SK-N-SH (cell line): ENCODE results near the gene NPEPL1. TPM values are rescaled to one million over a fixed set of nuclear protein-coding genes. Genes with fewer than 3 reads are reported as not detected.

ENCODE experiments used
- CTCF ChIA-PET: fragments of 300-600, 350-600 bp; formaldehyde crosslinking; extraction: SDS; loops from one replicate; lab custom pipeline; 2021; lab: Yijun Ruan, JAX
- POLR2A ChIA-PET: fragments of 350-600 bp; sonication (Branson Sonifier 250); formaldehyde crosslinking; extraction: SDS; loops from one replicate; lab custom pipeline; 2020; ENCODE audit warnings: antibody characterized with exemption, inconsistent platforms; lab: Yijun Ruan, JAX
- DNase-seq: peaks from one replicate; pipeline ENCODE4 v3.0.0; 2012
- H2AFZ ChIP-seq: fragments of 200-600 bp; sonication (generic); 2 replicates; pipeline ENCODE4 v1.8.1; 2016; ENCODE audit warnings: antibody characterized with exemption, mild to moderate bottlenecking, low read depth
- H3F3A ChIP-seq: fragments of 200-600 bp; sonication (generic); replicated peaks from 2 replicates; pipeline ENCODE3; 2016; ENCODE audit warnings: antibody characterized with exemption, mild to moderate bottlenecking; ENCODE audit not compliant: insufficient read depth
- H3K27ac ChIP-seq, 2 experiments: fragments of 200-500 bp in 1 of 2; fragments of 200-600 bp in 1 of 2; sonication (Bioruptor generic) in 1 of 2; sonication (generic), shearing (Covaris generic) in 1 of 2; 2 replicates each; pipeline versions ENCODE4 v1.5.1 to v1.6.1; 2014 to 2016; ENCODE audit warnings: low read depth in 2 of 2, inconsistent platforms in 1 of 2, low read length in 1 of 2, mild to moderate bottlenecking in 1 of 2, mixed read lengths in 1 of 2
- H3K27me3 ChIP-seq: fragments of 200-600 bp; sonication (generic), shearing (Covaris generic); 2 replicates; pipeline ENCODE4 v1.6.1; 2016; ENCODE audit warnings: mixed run types; ENCODE audit not compliant: insufficient read depth
- H3K36me3 ChIP-seq, 2 experiments: fragments of 200-500 bp in 1 of 2; fragments of 200-600 bp in 1 of 2; sonication (Bioruptor generic) in 1 of 2; sonication (generic) in 1 of 2; replicated peaks in 1 of 2; 2 replicates each; pipeline versions ENCODE3 to v1.5.1; 2014 to 2016; ENCODE audit warnings: low read length in 1 of 2, mild to moderate bottlenecking in 1 of 2; ENCODE audit not compliant: insufficient read depth in 2 of 2, control insufficient read depth in 1 of 2
- H3K4me1 ChIP-seq, 2 experiments: fragments of 200-500 bp in 1 of 2; fragments of 200-600 bp in 1 of 2; sonication (Bioruptor generic) in 1 of 2; sonication (generic), shearing (Covaris generic) in 1 of 2; 2 replicates each; pipeline versions ENCODE4 v1.5.1 to v1.6.1; 2014 to 2016; ENCODE audit warnings: low read depth in 1 of 2, low read length in 1 of 2, mixed run types in 1 of 2; ENCODE audit not compliant: insufficient read depth in 2 of 2, control insufficient read depth in 1 of 2
- H3K4me2 ChIP-seq: fragments of 200-600 bp; sonication (generic), shearing (Covaris generic); 2 replicates; pipeline ENCODE4 v1.6.1; 2017; ENCODE audit warnings: mixed run types
- H3K4me3 ChIP-seq, 2 experiments: fragments of 200-500 bp in 1 of 2; fragments of 200-600 bp in 1 of 2; sonication (Bioruptor generic) in 1 of 2; sonication (generic), shearing (Covaris generic) in 1 of 2; 2 replicates each; pipeline versions ENCODE4 v1.5.1 to v1.8.1; 2014 to 2016; ENCODE audit warnings: low read depth in 2 of 2, inconsistent platforms in 1 of 2, low read length in 1 of 2, mild to moderate bottlenecking in 1 of 2, mixed read lengths in 1 of 2, moderate library complexity in 1 of 2
- H3K79me2 ChIP-seq: fragments of 200-600 bp; sonication (generic); 2 replicates; pipeline ENCODE4 v1.8.1; 2017; ENCODE audit warnings: mild to moderate bottlenecking; ENCODE audit not compliant: insufficient read depth
- H3K9ac ChIP-seq: fragments of 200-600 bp; sonication (generic); 2 replicates; pipeline ENCODE4 v1.6.1; 2017; ENCODE audit warnings: mixed run types
- H3K9me2 ChIP-seq: fragments of 200-600 bp; sonication (generic); 2 replicates; pipeline ENCODE4 v1.6.1; 2017; ENCODE audit warnings: mixed run types
- H3K9me3 ChIP-seq: fragments of 200-600 bp; sonication (generic); 2 replicates; pipeline ENCODE4 v1.6.1; 2017; ENCODE audit warnings: mixed run types, mild to moderate bottlenecking, moderate library complexity
- H4K20me1 ChIP-seq: fragments of 200-600 bp; sonication (generic); 2 replicates; pipeline ENCODE4 v1.6.1; 2017; ENCODE audit warnings: mild to moderate bottlenecking, mixed run types; ENCODE audit not compliant: insufficient read depth
- EZH2phosphoT487 ChIP-seq: fragments of 200-600 bp; sonication (generic); IDR thresholded peaks from 2 replicates; pipeline ENCODE4 v1.6.1; 2017; ENCODE audit warnings: low read depth, mixed run types, mild to moderate bottlenecking, antibody characterized with exemption, moderate library complexity, borderline replicate concordance
- MAX ChIP-seq: IDR thresholded peaks from 2 replicates; pipeline ENCODE4 v1.4.0; 2012; ENCODE audit warnings: low read depth
- NFIC ChIP-seq: IDR thresholded peaks from 2 replicates; pipeline ENCODE4 v1.4.0; 2012; ENCODE audit warnings: borderline replicate concordance
- RFX5 ChIP-seq: IDR thresholded peaks from 2 replicates; pipeline ENCODE4 v1.6.1; 2012; ENCODE audit warnings: mild to moderate bottlenecking, improper control_type of control experiment, low read length
- RXRA ChIP-seq: IDR thresholded peaks from 2 replicates; pipeline ENCODE4 v1.4.0; 2012; ENCODE audit warnings: low read depth, mild to moderate bottlenecking, borderline replicate concordance
- TAF1 ChIP-seq: IDR thresholded peaks from 2 replicates; pipeline ENCODE4 v1.6.1; 2012; ENCODE audit warnings: low read depth, mild to moderate bottlenecking, low read length, moderate library complexity, borderline replicate concordance
- USF1 ChIP-seq: IDR thresholded peaks from 2 replicates; pipeline ENCODE4 v1.4.0; 2012; ENCODE audit warnings: low read depth, borderline replicate concordance
- USF2 ChIP-seq: fragments of 150-350 bp; IDR thresholded peaks from 2 replicates; pipeline ENCODE4 v1.6.1; 2017; ENCODE audit warnings: antibody characterized with exemption, low read length, low read depth, borderline replicate concordance
- YY1 ChIP-seq: IDR thresholded peaks from 2 replicates; pipeline ENCODE4 v1.4.0; 2012; ENCODE audit warnings: low read depth, mild to moderate bottlenecking
- WGBS: methylation state at CpG from one replicate; pipeline ENCODE4 v1.1.6; 2017; ENCODE audit warnings: low lambda C conversion rate; 5-methylcytosine and 5-hydroxymethylcytosine counted together
- polyA plus RNA-seq, 3 experiments: library from polyadenylated mRNA; depleted of rRNA; stranded (reverse); fragments of >200 nt; gene quantifications; 2 replicates each; pipeline ENCODE4 v1.2.3, GENCODE V29; 2012
- TF ChIP-seq, protein P1 (sequence below): IDR thresholded peaks from 2 replicates; pipeline ENCODE4 v1.6.1; 2012; ENCODE audit warnings: mild to moderate bottlenecking, low read depth, low read length, moderate library complexity
- TF ChIP-seq, protein P2 (sequence below): IDR thresholded peaks from 2 replicates; pipeline ENCODE4; 2012

The NPEPL1 gene
- polyA plus RNA-seq, 1 of the 3 experiments (the other 2 are of a cell fraction) = 2.8 TPM

- WGBS = no CpG with 5 or more reads among the region's 1 CpG
- Histone ChIP-seq H3K27me3 (peaks cover 15% of the 10 kb centered on the region; the same call in 1 of the 2 replicates), H3K79me2 (no peaks in the 10 kb centered on the region), H3K4me1 (peaks cover 0 to 6% of the 10 kb centered on the region in 2 experiments; a peak in 1 of 4 replicates), H2AFZ (no peak overlapping the region), H3K4me3 (no peak overlapping the region), H3K36me3 (no peaks in the 10 kb centered on the region), H3K9ac (no peak overlapping the region), H3K4me2 (no peak overlapping the region), H3K27ac (no peak overlapping the region), H3F3A (no peaks in the 10 kb centered on the region), H3K9me2 (no peaks in the 10 kb centered on the region), H4K20me1 (no peaks in the 10 kb centered on the region), H3K9me3 (no peaks in the 10 kb centered on the region)
- ChIA-PET POLR2A (no interaction called here), CTCF (no interaction called here)
- TF ChIP-seq, protein P1, sequence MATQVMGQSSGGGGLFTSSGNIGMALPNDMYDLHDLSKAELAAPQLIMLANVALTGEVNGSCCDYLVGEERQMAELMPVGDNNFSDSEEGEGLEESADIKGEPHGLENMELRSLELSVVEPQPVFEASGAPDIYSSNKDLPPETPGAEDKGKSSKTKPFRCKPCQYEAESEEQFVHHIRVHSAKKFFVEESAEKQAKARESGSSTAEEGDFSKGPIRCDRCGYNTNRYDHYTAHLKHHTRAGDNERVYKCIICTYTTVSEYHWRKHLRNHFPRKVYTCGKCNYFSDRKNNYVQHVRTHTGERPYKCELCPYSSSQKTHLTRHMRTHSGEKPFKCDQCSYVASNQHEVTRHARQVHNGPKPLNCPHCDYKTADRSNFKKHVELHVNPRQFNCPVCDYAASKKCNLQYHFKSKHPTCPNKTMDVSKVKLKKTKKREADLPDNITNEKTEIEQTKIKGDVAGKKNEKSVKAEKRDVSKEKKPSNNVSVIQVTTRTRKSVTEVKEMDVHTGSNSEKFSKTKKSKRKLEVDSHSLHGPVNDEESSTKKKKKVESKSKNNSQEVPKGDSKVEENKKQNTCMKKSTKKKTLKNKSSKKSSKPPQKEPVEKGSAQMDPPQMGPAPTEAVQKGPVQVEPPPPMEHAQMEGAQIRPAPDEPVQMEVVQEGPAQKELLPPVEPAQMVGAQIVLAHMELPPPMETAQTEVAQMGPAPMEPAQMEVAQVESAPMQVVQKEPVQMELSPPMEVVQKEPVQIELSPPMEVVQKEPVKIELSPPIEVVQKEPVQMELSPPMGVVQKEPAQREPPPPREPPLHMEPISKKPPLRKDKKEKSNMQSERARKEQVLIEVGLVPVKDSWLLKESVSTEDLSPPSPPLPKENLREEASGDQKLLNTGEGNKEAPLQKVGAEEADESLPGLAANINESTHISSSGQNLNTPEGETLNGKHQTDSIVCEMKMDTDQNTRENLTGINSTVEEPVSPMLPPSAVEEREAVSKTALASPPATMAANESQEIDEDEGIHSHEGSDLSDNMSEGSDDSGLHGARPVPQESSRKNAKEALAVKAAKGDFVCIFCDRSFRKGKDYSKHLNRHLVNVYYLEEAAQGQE = no peak
- TF ChIP-seq, protein P2, sequence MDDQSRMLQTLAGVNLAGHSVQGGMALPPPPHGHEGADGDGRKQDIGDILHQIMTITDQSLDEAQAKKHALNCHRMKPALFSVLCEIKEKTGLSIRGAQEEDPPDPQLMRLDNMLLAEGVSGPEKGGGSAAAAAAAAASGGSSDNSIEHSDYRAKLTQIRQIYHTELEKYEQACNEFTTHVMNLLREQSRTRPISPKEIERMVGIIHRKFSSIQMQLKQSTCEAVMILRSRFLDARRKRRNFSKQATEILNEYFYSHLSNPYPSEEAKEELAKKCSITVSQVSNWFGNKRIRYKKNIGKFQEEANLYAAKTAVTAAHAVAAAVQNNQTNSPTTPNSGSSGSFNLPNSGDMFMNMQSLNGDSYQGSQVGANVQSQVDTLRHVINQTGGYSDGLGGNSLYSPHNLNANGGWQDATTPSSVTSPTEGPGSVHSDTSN = no peak
- no peak for TF ChIP-seq USF1
- no peak for TF ChIP-seq USF2
- TF ChIP-seq MAX = no peak
- TF ChIP-seq NFIC = no peak
- no peak for TF ChIP-seq YY1
- TF ChIP-seq RFX5 = no peak
- no peak for TF ChIP-seq EZH2phosphoT487
- no peak for TF ChIP-seq RXRA
- no peak for TF ChIP-seq TAF1
- no peak for DNase-seq
Measured at GRCh38 chr20:58744836-58745235, 52.2 kb downstream of the NPEPL1 start.
